ENCODE results near the gene SEC14L5. TPM values are rescaled to one million over a fixed set of nuclear protein-coding genes. Genes with fewer than 3 reads are reported as not detected.
A peak's percentile ranks its signal among the peaks of the same experiment; 100 is the strongest.

The SEC14L5 gene
- total RNA-seq, 1 experiment from 2014 or later, result not detected

DNA sequence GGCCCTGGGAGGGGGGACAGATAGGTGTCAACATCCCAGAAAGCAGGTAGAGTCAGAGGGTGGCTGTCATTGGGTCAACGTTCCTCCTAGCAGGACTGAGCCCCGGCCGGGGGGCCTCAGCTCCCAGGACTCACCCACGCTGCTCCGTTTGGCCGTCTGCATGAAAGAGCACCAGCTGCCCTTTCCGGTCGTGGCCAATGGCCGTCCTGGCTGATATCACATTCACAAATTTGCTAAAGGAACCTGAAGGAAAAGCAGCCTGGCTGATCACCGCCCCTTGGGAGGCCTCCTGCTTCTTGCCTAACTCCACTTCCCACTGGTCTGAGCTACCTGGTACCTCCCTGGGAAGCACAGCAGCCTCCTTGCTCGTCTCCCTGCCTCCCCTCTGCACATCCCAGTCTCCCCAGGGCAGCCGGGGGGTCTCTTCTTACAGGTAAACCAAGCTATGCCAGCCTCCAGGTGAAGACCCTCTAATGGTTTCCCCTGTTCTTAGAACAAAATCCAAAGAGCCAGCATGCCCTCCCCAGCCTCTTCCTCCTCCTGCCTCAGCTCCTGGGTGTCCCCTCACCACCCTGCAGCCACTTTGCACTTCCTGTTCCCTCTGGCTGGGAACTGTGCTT, 72.2 kb downstream of the SEC14L5 start:
- BruUV-seq (replicated peaks), result no TSS peak
- intact Hi-C loops (cut with micrococcal nuclease), result no loop called here
- DNase-seq (no peak), ATAC-seq (no peak)
- Histone ChIP-seq H3K27ac (ENCODE audit: low read length) (no peak overlapping the region), H3K9ac (ENCODE audit: low read length) (no peak overlapping the region), H3K36me3 (ENCODE audit: low read depth, low read length) (no peaks in the 10 kb centered on the region), H2AFZ (ENCODE audit: low read length) (no peak overlapping the region), H3K27me3 (ENCODE audit: low read length) (no peaks in the 10 kb centered on the region), H3K4me1 (ENCODE audit: insufficient read depth, low read length) (peaks cover 7% of the 10 kb centered on the region), H3K4me2 (ENCODE audit: low read length) (no peak overlapping the region), H3K9me2 (replicated peaks; ENCODE audit: low read length) (no peaks in the 10 kb centered on the region), H3F3A (ENCODE audit: low read length, unreplicated experiment) (no peaks in the 10 kb centered on the region), H3K9me3 (ENCODE audit: low read length) (no peaks in the 10 kb centered on the region), H3K4me3 (ENCODE audit: low read length) (no peak overlapping the region), H3K79me2 (ENCODE audit: low read length) (no peaks in the 10 kb centered on the region), H4K20me1 (ENCODE audit: low read length) (no peaks in the 10 kb centered on the region)
- ChIA-PET POLR2A (ENCODE audit: unreplicated experiment) (no interaction called here), CTCF (no interaction called here)
- TF ChIP-seq, protein P1, sequence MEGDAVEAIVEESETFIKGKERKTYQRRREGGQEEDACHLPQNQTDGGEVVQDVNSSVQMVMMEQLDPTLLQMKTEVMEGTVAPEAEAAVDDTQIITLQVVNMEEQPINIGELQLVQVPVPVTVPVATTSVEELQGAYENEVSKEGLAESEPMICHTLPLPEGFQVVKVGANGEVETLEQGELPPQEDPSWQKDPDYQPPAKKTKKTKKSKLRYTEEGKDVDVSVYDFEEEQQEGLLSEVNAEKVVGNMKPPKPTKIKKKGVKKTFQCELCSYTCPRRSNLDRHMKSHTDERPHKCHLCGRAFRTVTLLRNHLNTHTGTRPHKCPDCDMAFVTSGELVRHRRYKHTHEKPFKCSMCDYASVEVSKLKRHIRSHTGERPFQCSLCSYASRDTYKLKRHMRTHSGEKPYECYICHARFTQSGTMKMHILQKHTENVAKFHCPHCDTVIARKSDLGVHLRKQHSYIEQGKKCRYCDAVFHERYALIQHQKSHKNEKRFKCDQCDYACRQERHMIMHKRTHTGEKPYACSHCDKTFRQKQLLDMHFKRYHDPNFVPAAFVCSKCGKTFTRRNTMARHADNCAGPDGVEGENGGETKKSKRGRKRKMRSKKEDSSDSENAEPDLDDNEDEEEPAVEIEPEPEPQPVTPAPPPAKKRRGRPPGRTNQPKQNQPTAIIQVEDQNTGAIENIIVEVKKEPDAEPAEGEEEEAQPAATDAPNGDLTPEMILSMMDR (conservative IDR thresholded peaks at IDR 0.05; ENCODE audit: low read depth, low read length), result no peak
- no peak for TF ChIP-seq EZH2 (IDR thresholded peaks at IDR 0.05; ENCODE audit: low read length, unreplicated experiment)
- no peak for TF ChIP-seq EZH2phosphoT487 (IDR thresholded peaks at IDR 0.05; ENCODE audit: borderline replicate concordance, low read length)

DNA sequence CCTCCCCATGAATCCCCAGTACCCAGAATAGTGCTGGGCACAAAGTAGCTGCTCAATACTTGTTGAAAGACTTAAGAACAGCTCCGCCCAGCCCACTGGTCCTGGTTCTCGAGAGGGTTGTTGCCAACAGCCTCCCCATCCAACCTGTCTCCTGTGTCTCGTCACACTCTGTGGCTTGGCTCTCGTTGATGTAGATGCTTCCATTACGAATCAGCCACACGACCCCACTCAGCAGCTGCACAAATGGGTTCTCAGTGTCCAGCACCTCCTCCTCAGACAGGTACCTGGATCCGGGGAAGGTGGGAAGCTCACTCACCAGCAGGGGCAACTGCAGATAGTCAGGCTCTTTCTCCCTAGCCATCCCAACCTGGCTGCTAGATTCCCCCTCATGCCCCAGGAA, 73.5 kb downstream of the SEC14L5 start:
- Histone ChIP-seq H3K4me2 (ENCODE audit: low read length) (no peak overlapping the region), H4K20me1 (ENCODE audit: low read length) (no peaks in the 10 kb centered on the region), H3K36me3 (ENCODE audit: low read depth, low read length) (no peaks in the 10 kb centered on the region), H3K79me2 (ENCODE audit: low read length) (no peaks in the 10 kb centered on the region), H3K27me3 (ENCODE audit: low read length) (no peaks in the 10 kb centered on the region), H3K4me3 (ENCODE audit: low read length) (no peak overlapping the region), H3K9ac (ENCODE audit: low read length) (no peak overlapping the region), H3K4me1 (ENCODE audit: insufficient read depth, low read length) (peaks cover 7% of the 10 kb centered on the region), H2AFZ (ENCODE audit: low read length) (no peak overlapping the region), H3K9me3 (ENCODE audit: low read length) (no peaks in the 10 kb centered on the region), H3K9me2 (replicated peaks; ENCODE audit: low read length) (no peaks in the 10 kb centered on the region), H3K27ac (ENCODE audit: low read length) (no peak overlapping the region), H3F3A (ENCODE audit: low read length, unreplicated experiment) (no peaks in the 10 kb centered on the region)
- DNase-seq, result no peak
- ChIA-PET CTCF (no interaction called here), POLR2A (ENCODE audit: unreplicated experiment) (no interaction called here)
- no peak for ATAC-seq
- intact Hi-C loops (cut with micrococcal nuclease), result no loop called here
- no TSS peak for BruUV-seq (replicated peaks)
- TF ChIP-seq EZH2 (IDR thresholded peaks at IDR 0.05; ENCODE audit: low read length, unreplicated experiment) (no peak), EZH2phosphoT487 (IDR thresholded peaks at IDR 0.05; ENCODE audit: borderline replicate concordance, low read length) (no peak)
- TF ChIP-seq, protein P1 (conservative IDR thresholded peaks at IDR 0.05; ENCODE audit: low read depth, low read length), result no peak

DNA sequence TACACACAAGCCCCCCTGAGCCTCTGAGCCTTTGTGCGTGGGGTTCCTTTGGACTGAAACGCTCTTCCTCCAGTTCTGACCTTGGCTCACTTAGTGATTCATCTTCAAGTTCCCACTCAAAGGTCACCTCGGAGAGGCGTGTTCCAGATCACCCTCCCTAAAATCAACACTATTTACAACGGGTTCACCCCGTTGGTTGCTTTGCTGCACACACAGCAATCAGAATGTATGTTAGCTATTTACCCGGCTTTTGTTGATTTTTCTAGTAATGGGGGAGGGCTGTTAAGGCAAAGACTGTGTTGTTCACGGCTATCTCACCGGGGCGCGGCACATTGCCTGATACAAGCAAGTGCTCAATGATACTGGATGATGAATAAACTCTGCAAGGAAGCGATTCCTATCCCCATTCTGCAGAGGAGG, 74.6 kb downstream of the SEC14L5 start:
- ChIA-PET CTCF (no interaction called here), POLR2A (ENCODE audit: unreplicated experiment) (no interaction called here)
- BruUV-seq (replicated peaks), result TSS peak; percentile 70

More for the DNA sequence above, 74.6 kb downstream of the SEC14L5 start:
- no peaks in the 10 kb centered on the region for H4K20me1 ChIP-seq (ENCODE audit: low read length)
- no peaks in the 10 kb centered on the region for H3K9me2 ChIP-seq (replicated peaks; ENCODE audit: low read length)
- H3F3A ChIP-seq (ENCODE audit: low read length, unreplicated experiment), result no peaks in the 10 kb centered on the region
- no peaks in the 10 kb centered on the region for H3K36me3 ChIP-seq (ENCODE audit: low read depth, low read length)
- peaks cover 7% of the 10 kb centered on the region for H3K4me1 ChIP-seq (ENCODE audit: insufficient read depth, low read length)
- peak overlapping the region; percentile 97 for H3K4me2 ChIP-seq (ENCODE audit: low read length)
- DNase-seq (no peak), ATAC-seq (peak; percentile 9)
- H3K9me3 ChIP-seq (ENCODE audit: low read length), result no peaks in the 10 kb centered on the region
- no peak overlapping the region for H3K27ac ChIP-seq (ENCODE audit: low read length)
- peak overlapping the region; percentile 95 for H2AFZ ChIP-seq (ENCODE audit: low read length)
- H3K79me2 ChIP-seq (ENCODE audit: low read length), result no peaks in the 10 kb centered on the region
- TF ChIP-seq, protein P1 (conservative IDR thresholded peaks at IDR 0.05; ENCODE audit: low read depth, low read length), result no peak
- TF ChIP-seq EZH2 (IDR thresholded peaks at IDR 0.05; ENCODE audit: low read length, unreplicated experiment) (no peak), EZH2phosphoT487 (IDR thresholded peaks at IDR 0.05; ENCODE audit: borderline replicate concordance, low read length) (no peak)
- no peaks in the 10 kb centered on the region for H3K27me3 ChIP-seq (ENCODE audit: low read length)
- peak overlapping the region; percentile 65 for H3K9ac ChIP-seq (ENCODE audit: low read length)
- H3K4me3 ChIP-seq (ENCODE audit: low read length), result peak overlapping the region; percentile 88
- intact Hi-C loops (cut with micrococcal nuclease), result no loop called here

All from PC-3 (cell line).